ENCODE data around the gene TAF4B. TPM values are rescaled to one million over a fixed set of nuclear protein-coding genes. Genes with fewer than 3 reads are reported as not detected.
"Not testable (repeated sequence)": the region's sequence is repeated elsewhere in the genome, so short reads cannot be mapped to it uniquely, and the experiment has no call there.

The TAF4B gene
- total and polyA plus RNA-seq, 4 donors: 0.63 to 4.2 (median 2.3) TPM

DNA sequence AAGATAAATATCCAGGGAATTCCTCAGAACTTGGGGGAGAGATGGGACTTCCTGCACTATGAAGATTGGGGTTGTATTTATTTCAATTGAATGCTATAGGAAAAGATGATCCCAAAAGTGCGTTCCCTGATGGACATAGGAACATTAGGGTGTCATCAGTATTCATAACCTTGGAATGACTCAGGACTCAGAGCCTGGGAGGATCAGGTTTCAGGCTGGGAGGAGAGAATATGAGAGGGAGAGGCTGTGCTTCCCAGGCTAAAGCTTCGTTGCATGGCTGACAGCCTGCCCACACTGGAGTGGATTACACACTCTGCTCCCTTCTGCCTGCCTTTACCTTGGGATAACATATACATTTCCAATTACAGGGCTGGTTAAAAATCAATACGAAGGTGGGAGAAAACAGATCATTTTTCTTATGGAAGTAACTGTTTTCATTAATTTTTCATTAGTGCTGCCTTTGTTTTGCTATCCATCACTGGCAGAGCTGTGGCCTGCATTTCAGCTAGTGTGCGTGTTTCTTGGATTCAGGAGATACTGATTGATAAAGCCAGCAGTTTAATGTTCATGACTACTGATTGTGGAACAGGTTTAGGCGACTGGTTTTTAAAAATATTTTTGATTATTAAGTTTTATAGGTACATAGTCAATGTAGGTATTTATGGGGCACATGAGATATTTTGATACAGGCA is 203.4 kb downstream of the TAF4B start:
- DNase-seq (no peak), ATAC-seq (ENCODE audit: low FRiP score) (peak; percentile 54)
- Histone ChIP-seq H3K4me1 (ENCODE audit: control insufficient read depth in 1 of 2, insufficient read depth in 2 of 2, low read length in 2 of 2) (no peaks in the 10 kb centered on the region), H3K27me3 (ENCODE audit: control insufficient read depth in 1 of 2, insufficient read depth in 2 of 2, low read length in 1 of 2) (no peaks in the 10 kb centered on the region), H3K9me3 (ENCODE audit: control insufficient read depth, low read length) (no peaks in the 10 kb centered on the region), H3K27ac (ENCODE audit: low read depth in 1 of 2, low read length in 2 of 2) (no peak overlapping the region), H3K36me3 (ENCODE audit: control insufficient read depth in 1 of 2, insufficient read depth in 2 of 2, low read length in 1 of 2) (no peaks in the 10 kb centered on the region), H3K4me3 (ENCODE audit: low read length in 2 of 2) (no peak overlapping the region)
- intact Hi-C loops (cut with DNase I): no loop called here
- WGBS, 2 donors: 47% methylated on average over 5 of the region's 5 CpGs

DNA sequence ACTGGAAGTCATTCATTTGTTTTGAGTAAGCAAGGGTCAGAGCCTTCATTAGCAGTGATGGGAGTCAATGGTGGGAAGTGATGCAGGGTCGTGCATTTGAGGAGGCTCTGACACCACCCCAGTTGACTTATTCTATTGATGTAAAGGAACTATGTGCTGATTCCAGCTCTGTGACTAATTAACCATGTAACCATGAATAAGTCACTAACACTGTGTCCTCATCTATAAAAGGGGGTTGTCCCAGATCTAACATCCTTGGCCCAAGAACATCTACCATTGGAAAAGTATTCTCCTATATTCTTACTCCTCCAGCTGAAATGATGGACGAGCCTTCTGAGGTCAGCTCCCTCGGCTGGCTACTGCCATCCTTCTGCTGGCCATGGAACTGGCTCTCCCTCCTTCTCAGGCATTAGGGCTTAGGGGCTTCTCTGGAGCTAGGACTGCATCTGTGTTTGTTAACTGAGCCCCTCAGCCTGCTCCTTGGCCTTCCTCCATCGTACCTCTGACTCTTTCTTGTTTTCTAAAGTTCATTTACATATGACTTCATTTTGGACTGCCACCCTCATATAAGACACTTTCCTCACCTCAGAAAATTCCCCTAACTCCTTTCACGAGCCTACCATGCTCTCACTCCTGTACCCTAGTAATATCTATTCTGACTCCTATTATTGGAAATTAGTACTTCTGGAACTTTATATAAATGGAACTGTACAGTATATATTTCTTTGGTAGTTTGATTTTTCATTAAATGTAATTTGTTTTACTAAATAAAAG is 206.6 kb downstream of the TAF4B start:
- WGBS, 2 donors: 80 to 83% methylated on average over 5 of the region's 5 CpGs
- intact Hi-C loops (cut with DNase I): no loop called here

DNA sequence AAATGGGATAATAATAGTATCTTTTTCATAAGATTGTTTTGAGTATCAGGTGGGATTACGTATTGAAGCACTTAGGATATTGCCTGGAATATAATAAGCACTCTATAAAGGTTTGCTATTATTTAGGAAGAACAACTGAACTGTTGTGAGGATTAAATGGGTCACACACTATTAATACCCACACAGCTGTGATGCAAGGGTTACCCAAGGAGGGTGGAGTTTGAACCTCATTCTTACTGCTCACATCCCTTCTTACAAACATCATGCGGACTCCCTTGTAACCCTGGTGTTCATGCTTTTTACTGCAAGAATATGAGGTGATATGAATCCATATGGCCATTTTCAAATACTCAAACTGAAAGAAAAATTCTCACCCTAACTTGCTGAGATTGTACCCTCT is 208.6 kb downstream of the TAF4B start:
- H3K27me3 ChIP-seq (ENCODE audit: control insufficient read depth in 1 of 2, insufficient read depth in 2 of 2, low read length in 1 of 2): no peaks in the 10 kb centered on the region
- ATAC-seq (ENCODE audit: low FRiP score): no peak
- 62 to 87% methylated on average over 2 of the region's 2 CpGs for WGBS, 2 donors

More for the DNA sequence above, 206.6 kb downstream of the TAF4B start:
- Histone ChIP-seq H3K4me1 (ENCODE audit: control insufficient read depth in 1 of 2, insufficient read depth in 2 of 2, low read length in 2 of 2) (no peaks in the 10 kb centered on the region), H3K27ac (ENCODE audit: low read depth in 1 of 2, low read length in 2 of 2) (no peak overlapping the region), H3K4me3 (ENCODE audit: low read length in 2 of 2) (no peak overlapping the region), H3K27me3 (ENCODE audit: control insufficient read depth in 1 of 2, insufficient read depth in 2 of 2, low read length in 1 of 2) (no peaks in the 10 kb centered on the region), H3K36me3 (ENCODE audit: control insufficient read depth in 1 of 2, insufficient read depth in 2 of 2, low read length in 1 of 2) (no peaks in the 10 kb centered on the region), H3K9me3 (ENCODE audit: control insufficient read depth, low read length) (no peaks in the 10 kb centered on the region)
- DNase-seq (no peak), ATAC-seq (ENCODE audit: low FRiP score) (no peak)

DNA sequence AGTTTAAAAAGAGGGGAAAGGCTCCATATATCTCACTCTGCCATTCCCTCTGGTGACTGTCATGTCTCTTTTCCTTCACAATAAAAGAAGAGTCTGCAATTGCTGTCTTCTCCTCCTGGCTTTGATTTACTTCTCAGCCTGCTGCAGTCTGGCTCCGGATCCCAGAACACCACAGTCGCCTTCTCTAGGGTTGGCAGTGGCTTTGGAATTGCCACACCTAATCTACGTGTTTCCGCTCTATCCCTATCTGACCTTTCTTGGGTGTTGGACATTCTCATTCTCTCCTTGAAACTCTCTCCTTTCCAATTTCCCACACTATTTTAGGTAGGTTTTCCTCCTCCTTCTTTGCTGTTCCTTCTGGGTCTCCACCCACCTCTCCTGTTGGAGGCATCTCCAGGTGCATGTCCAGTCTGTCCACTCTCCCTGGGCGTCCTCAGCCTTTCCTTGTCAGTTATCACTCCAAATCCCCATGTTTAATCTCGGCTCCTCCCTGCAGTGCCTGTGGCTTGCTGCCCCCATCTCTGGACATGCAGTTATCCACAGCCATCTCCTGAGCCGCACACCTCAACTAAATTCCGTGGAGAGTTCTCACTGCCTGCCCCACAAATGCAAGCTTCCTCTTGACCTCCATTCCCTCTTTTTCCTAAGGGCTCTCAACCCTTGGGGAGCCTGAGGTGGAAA is 209.3 kb downstream of the TAF4B start:
- Histone ChIP-seq H3K4me3 (ENCODE audit: low read length in 2 of 2) (no peak overlapping the region), H3K36me3 (ENCODE audit: control insufficient read depth in 1 of 2, insufficient read depth in 2 of 2, low read length in 1 of 2) (no peaks in the 10 kb centered on the region), H3K9me3 (ENCODE audit: control insufficient read depth, low read length) (no peaks in the 10 kb centered on the region), H3K27ac (ENCODE audit: low read depth in 1 of 2, low read length in 2 of 2) (no peak overlapping the region), H3K4me1 (ENCODE audit: control insufficient read depth in 1 of 2, insufficient read depth in 2 of 2, low read length in 2 of 2) (no peaks in the 10 kb centered on the region), H3K27me3 (ENCODE audit: control insufficient read depth in 1 of 2, insufficient read depth in 2 of 2, low read length in 1 of 2) (no peaks in the 10 kb centered on the region)
- ATAC-seq (ENCODE audit: low FRiP score): no peak
- WGBS, 2 donors: 76 to 85% methylated on average over 8 of the region's 8 CpGs
- no peak for DNase-seq
- intact Hi-C loops (cut with DNase I): no loop called here

More for the DNA sequence above, 208.6 kb downstream of the TAF4B start:
- no peak overlapping the region for H3K4me3 ChIP-seq (ENCODE audit: low read length in 2 of 2)
- H3K27ac ChIP-seq (ENCODE audit: low read depth in 1 of 2, low read length in 2 of 2): no peak overlapping the region
- no peaks in the 10 kb centered on the region for H3K36me3 ChIP-seq (ENCODE audit: control insufficient read depth in 1 of 2, insufficient read depth in 2 of 2, low read length in 1 of 2)
- no peak for DNase-seq
- no peaks in the 10 kb centered on the region for H3K4me1 ChIP-seq (ENCODE audit: control insufficient read depth in 1 of 2, insufficient read depth in 2 of 2, low read length in 2 of 2)
- no peaks in the 10 kb centered on the region for H3K9me3 ChIP-seq (ENCODE audit: control insufficient read depth, low read length)
- intact Hi-C loops (cut with DNase I): no loop called here

DNA sequence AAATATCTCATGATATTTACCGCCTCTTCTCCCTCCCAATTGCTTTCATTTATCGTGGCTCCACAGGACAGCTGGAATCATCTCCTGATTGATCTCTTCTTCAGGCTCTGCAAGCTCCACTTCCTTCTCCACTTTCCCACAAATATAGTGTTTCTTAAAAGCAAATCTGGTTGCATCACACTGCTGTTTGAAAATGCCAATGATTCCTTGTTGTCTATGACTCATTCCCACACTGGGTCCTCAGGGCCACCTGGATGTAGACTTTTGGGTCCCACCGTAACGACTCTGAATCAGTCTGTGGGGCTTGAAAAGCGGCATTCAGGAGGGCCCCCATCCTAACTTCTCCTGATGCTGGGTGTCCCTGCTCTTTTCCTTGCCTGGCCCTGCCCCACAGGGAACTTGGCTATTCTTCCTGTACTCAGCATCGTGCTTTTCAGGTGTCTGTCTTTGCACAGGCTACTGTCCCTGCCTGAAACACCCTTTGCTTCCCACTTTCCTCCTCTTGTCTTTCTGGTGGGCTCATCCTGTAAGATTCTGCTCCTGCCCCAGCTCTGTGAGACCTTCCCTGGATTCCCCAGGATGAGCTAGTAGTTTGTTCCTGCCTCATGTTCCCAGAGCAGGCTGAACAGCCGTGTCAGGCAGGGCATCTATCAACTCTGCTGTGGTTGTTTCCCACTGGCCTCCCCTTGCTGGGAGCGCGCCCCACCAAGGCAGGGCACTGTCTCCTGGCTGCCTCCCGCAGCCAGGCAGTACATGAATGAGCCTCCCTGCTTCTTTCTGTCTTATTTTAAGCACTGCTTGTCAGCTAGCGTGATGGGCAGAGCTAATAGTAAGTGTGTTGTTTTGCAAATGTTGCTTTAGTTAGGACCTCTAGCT is 210.2 kb downstream of the TAF4B start:
- no peak overlapping the region for H3K27ac ChIP-seq (ENCODE audit: low read depth in 1 of 2, low read length in 2 of 2)
- no peak for ATAC-seq (ENCODE audit: low FRiP score)
- intact Hi-C loops (cut with DNase I): no loop called here
- 65 to 72% methylated on average over 11 of the region's 11 CpGs for WGBS, 2 donors
- H3K4me3 ChIP-seq (ENCODE audit: low read length in 2 of 2): no peak overlapping the region
- no peaks in the 10 kb centered on the region for H3K9me3 ChIP-seq (ENCODE audit: control insufficient read depth, low read length)
- H3K36me3 ChIP-seq (ENCODE audit: control insufficient read depth in 1 of 2, insufficient read depth in 2 of 2, low read length in 1 of 2): no peaks in the 10 kb centered on the region
- H3K27me3 ChIP-seq (ENCODE audit: control insufficient read depth in 1 of 2, insufficient read depth in 2 of 2, low read length in 1 of 2): no peaks in the 10 kb centered on the region
- DNase-seq: no peak
- H3K4me1 ChIP-seq (ENCODE audit: control insufficient read depth in 1 of 2, insufficient read depth in 2 of 2, low read length in 2 of 2): no peaks in the 10 kb centered on the region

DNA sequence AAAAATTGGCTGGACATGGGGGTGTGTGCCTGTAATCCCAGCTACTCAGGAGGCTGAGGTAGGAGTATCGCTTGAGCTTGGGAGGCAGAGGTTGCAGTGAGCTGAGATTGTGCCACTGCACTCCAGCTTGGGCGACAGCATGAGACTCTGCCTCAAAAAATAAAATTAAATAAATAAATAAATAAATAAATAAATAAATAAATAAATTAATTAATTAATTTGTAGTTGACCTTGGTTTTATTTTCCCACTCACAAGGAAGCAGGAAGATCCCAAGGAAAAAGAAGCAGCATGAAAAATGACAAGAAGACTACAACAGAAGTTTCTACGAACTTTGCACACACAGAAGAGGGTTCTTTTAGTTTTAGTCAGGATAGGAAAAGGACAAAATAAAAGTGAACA is 211.4 kb downstream of the TAF4B start:
- not testable (repeated sequence) for ATAC-seq (ENCODE audit: low FRiP score)

DNA sequence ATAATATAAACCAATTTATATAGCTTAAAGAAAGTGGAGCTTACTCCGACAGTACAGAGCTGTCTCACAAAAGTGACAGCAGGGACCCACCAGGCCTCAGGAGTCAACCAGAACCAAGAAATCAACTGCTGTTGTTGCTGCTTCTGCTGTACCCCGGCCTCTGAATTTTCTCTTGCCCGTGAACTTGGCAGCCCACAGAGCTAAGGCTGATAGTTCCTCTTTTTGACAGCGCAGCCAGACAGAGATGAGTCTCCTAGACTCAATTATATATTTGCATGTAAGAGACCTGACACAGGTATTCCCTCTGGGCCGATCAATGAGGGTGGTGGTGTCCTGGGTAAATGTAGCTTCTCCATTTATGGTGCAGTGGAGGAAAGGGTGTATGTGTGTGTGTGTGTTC is 212.7 kb downstream of the TAF4B start:
- Histone ChIP-seq H3K27me3 (ENCODE audit: control insufficient read depth in 1 of 2, insufficient read depth in 2 of 2, low read length in 1 of 2) (no peaks in the 10 kb centered on the region), H3K4me3 (ENCODE audit: low read length in 2 of 2) (no peak overlapping the region), H3K9me3 (ENCODE audit: control insufficient read depth, low read length) (no peaks in the 10 kb centered on the region), H3K27ac (ENCODE audit: low read depth in 1 of 2, low read length in 2 of 2) (no peak overlapping the region), H3K36me3 (ENCODE audit: control insufficient read depth in 1 of 2, insufficient read depth in 2 of 2, low read length in 1 of 2) (no peaks in the 10 kb centered on the region), H3K4me1 (ENCODE audit: control insufficient read depth in 1 of 2, insufficient read depth in 2 of 2, low read length in 2 of 2) (no peaks in the 10 kb centered on the region)
- intact Hi-C loops (cut with DNase I): no loop called here
- 94 to 96% methylated on average over 5 of the region's 5 CpGs for WGBS, 2 donors
- ATAC-seq (ENCODE audit: low FRiP score) (no peak), DNase-seq (no peak)

More for the DNA sequence above, 211.4 kb downstream of the TAF4B start:
- H3K4me1 ChIP-seq (ENCODE audit: control insufficient read depth in 1 of 2, insufficient read depth in 2 of 2, low read length in 2 of 2); intact Hi-C loops (cut with DNase I); H3K27me3 ChIP-seq (ENCODE audit: control insufficient read depth in 1 of 2, insufficient read depth in 2 of 2, low read length in 1 of 2); H3K27ac ChIP-seq (ENCODE audit: low read depth in 1 of 2, low read length in 2 of 2); H3K9me3 ChIP-seq (ENCODE audit: control insufficient read depth, low read length); H3K4me3 ChIP-seq (ENCODE audit: low read length in 2 of 2); H3K36me3 ChIP-seq (ENCODE audit: control insufficient read depth in 1 of 2, insufficient read depth in 2 of 2, low read length in 1 of 2); DNase-seq: not testable (repeated sequence)
- WGBS, 2 donors: 89 to 97% methylated on average over 3 of the region's 3 CpGs

DNA sequence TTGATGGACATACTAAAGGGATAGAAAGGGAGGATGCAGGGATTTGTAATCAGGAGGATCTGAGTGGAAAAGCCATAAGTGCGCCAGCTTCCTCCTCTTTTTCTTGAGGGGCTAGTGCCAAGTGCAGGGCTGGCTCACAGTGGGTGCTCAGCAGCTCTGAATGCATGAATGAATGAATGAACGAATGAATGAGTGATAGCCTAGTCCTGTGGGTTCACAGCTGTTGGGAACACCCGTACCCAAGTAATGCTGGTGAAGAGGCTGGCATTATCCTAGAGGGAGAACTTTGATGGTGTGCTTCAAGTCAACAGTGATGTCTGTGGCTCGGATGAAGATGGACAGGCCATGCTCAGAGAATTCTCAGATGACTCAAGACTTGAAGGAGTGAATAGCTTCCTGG is 213.3 kb downstream of the TAF4B start:
- Histone ChIP-seq H3K9me3 (ENCODE audit: control insufficient read depth, low read length) (no peaks in the 10 kb centered on the region), H3K27ac (ENCODE audit: low read depth in 1 of 2, low read length in 2 of 2) (no peak overlapping the region), H3K27me3 (ENCODE audit: control insufficient read depth in 1 of 2, insufficient read depth in 2 of 2, low read length in 1 of 2) (no peaks in the 10 kb centered on the region), H3K4me1 (ENCODE audit: control insufficient read depth in 1 of 2, insufficient read depth in 2 of 2, low read length in 2 of 2) (no peaks in the 10 kb centered on the region), H3K4me3 (ENCODE audit: low read length in 2 of 2) (no peak overlapping the region), H3K36me3 (ENCODE audit: control insufficient read depth in 1 of 2, insufficient read depth in 2 of 2, low read length in 1 of 2) (no peaks in the 10 kb centered on the region)
- intact Hi-C loops (cut with DNase I): no loop called here
- WGBS, 2 donors: 88 to 89% methylated on average over 4 of the region's 4 CpGs
- no peak for DNase-seq
- no peak for ATAC-seq (ENCODE audit: low FRiP score)

Measured in aorta (tissue), 5 donors.